GM19193 (cell line): ENCODE measurements around the gene ATP2B2.

Experiments used
- POLR2A ChIP-seq: IDR thresholded peaks from 4 replicates; pipeline ENCODE4 v1.6.1; 2011; ENCODE audit not compliant: insufficient read depth, insufficient read length; ENCODE audit errors: extremely low read depth

The ATP2B2 gene

GRCh38 chr3:10375296-10376053, 129.9 kb downstream of the ATP2B2 start:
- TF ChIP-seq POLR2A: no peak

- no peak for TF ChIP-seq POLR2A
Measured at GRCh38 chr3:10374311-10374710, 131.1 kb downstream of the ATP2B2 start.

GRCh38 chr3:10373686-10374261, 131.6 kb downstream of the ATP2B2 start:
- TF ChIP-seq POLR2A: no peak

- no peak for TF ChIP-seq POLR2A
Measured at GRCh38 chr3:10371789-10372188, 133.6 kb downstream of the ATP2B2 start.

- no peak for TF ChIP-seq POLR2A
Measured at GRCh38 chr3:10371167-10371566, 134.2 kb downstream of the ATP2B2 start.

GRCh38 chr3:10370429-10370828, 135.0 kb downstream of the ATP2B2 start:
- no peak for TF ChIP-seq POLR2A

- no peak for TF ChIP-seq POLR2A
Measured at GRCh38 chr3:10368512-10368911, 136.9 kb downstream of the ATP2B2 start.

GRCh38 chr3:10367506-10367905, 137.9 kb downstream of the ATP2B2 start:
- TF ChIP-seq POLR2A: no peak

- no peak for TF ChIP-seq POLR2A
Measured at GRCh38 chr3:10366651-10367101, 138.7 kb downstream of the ATP2B2 start.

- TF ChIP-seq POLR2A: no peak
Measured at GRCh38 chr3:10365791-10366190, 139.6 kb downstream of the ATP2B2 start.

- TF ChIP-seq POLR2A: no peak
Measured at GRCh38 chr3:10365316-10365715, 140.1 kb downstream of the ATP2B2 start.

- TF ChIP-seq POLR2A: no peak
Measured at GRCh38 chr3:10364806-10365205, 140.6 kb downstream of the ATP2B2 start.

- TF ChIP-seq POLR2A: no peak
Measured at GRCh38 chr3:10363935-10364334, 141.5 kb downstream of the ATP2B2 start.

- TF ChIP-seq POLR2A: no peak
Measured at GRCh38 chr3:10361375-10361774, 144.0 kb downstream of the ATP2B2 start.

- TF ChIP-seq POLR2A: no peak
Measured at GRCh38 chr3:10360478-10360877, 144.9 kb downstream of the ATP2B2 start.

GRCh38 chr3:10359761-10360161, 145.6 kb downstream of the ATP2B2 start:
- no peak for TF ChIP-seq POLR2A
